ENCODE measurements around the gene KRT80.

The KRT80 gene

GRCh38 chr12:52203079-52203921 is 11.5 kb upstream of the KRT80 start:
- H3K4me3 ChIP-seq (ENCODE audit: insufficient read depth, low read depth, low read length) = no peak overlapping the region
- H3K4me1 ChIP-seq (ENCODE audit: control insufficient read depth, insufficient read depth, low read length) = peaks cover 28% of the 10 kb centered on the region
- WGBS, 2 experiments = 80 to 81% methylated on average over 19 of the region's 19 CpGs
- H3K9me3 ChIP-seq (ENCODE audit: control insufficient read depth, low read length) = no peaks in the 10 kb centered on the region
- no peaks in the 10 kb centered on the region for H3K36me3 ChIP-seq (ENCODE audit: control insufficient read depth, insufficient read depth, low read length)
- no peak overlapping the region for H3K27ac ChIP-seq (ENCODE audit: insufficient read depth, low read depth, low read length, poor library complexity, severe bottlenecking)
- no peaks in the 10 kb centered on the region for H3K27me3 ChIP-seq (ENCODE audit: control insufficient read depth, insufficient read depth, low read length, poor library complexity, severe bottlenecking)

GRCh38 chr12:52202361-52203078 is 10.7 kb upstream of the KRT80 start:
- no peak overlapping the region for H3K4me3 ChIP-seq (ENCODE audit: insufficient read depth, low read depth, low read length)
- H3K4me1 ChIP-seq (ENCODE audit: control insufficient read depth, insufficient read depth, low read length) = peaks cover 29% of the 10 kb centered on the region
- no peaks in the 10 kb centered on the region for H3K9me3 ChIP-seq (ENCODE audit: control insufficient read depth, low read length)
- no peak overlapping the region for H3K27ac ChIP-seq (ENCODE audit: insufficient read depth, low read depth, low read length, poor library complexity, severe bottlenecking)
- WGBS, 2 experiments = 71 to 75% methylated on average over 17 to 18 of the region's 18 CpGs
- H3K27me3 ChIP-seq (ENCODE audit: control insufficient read depth, insufficient read depth, low read length, poor library complexity, severe bottlenecking) = no peaks in the 10 kb centered on the region
- H3K36me3 ChIP-seq (ENCODE audit: control insufficient read depth, insufficient read depth, low read length) = no peaks in the 10 kb centered on the region

DNA sequence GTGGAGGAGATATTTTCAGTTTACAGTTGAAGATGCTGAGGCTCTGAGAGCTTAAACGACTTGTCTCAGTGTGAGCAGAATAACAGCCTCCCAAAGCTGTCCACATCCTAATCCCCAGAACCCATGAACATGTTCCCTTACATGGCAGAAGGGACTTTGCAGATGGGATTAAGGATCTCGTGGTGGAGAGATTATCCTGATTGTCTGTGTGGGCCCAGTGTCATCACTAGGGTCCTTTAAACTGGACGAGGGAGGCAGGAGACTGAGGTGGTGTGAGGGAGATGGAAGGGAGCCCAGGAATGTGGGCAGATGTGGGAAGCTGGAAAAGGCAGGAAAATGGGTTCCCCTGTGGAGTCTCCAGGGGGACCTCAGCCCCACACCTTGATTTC is 9.6 kb upstream of the KRT80 start:
- H3K27ac ChIP-seq (ENCODE audit: insufficient read depth, low read depth, low read length, poor library complexity, severe bottlenecking) = no peak overlapping the region
- H3K4me3 ChIP-seq (ENCODE audit: insufficient read depth, low read depth, low read length) = no peak overlapping the region
- peaks cover 29% of the 10 kb centered on the region for H3K4me1 ChIP-seq (ENCODE audit: control insufficient read depth, insufficient read depth, low read length)
- 64% methylated on average over 3 of the region's 3 CpGs for WGBS, 2 experiments
- H3K36me3 ChIP-seq (ENCODE audit: control insufficient read depth, insufficient read depth, low read length) = no peaks in the 10 kb centered on the region
- no peaks in the 10 kb centered on the region for H3K9me3 ChIP-seq (ENCODE audit: control insufficient read depth, low read length)
- H3K27me3 ChIP-seq (ENCODE audit: control insufficient read depth, insufficient read depth, low read length, poor library complexity, severe bottlenecking) = no peaks in the 10 kb centered on the region

- WGBS, 2 experiments = 79 to 83% methylated on average over 15 of the region's 15 CpGs
- Histone ChIP-seq H3K4me3 (ENCODE audit: insufficient read depth, low read depth, low read length) (no peak overlapping the region), H3K27ac (ENCODE audit: insufficient read depth, low read depth, low read length, poor library complexity, severe bottlenecking) (no peak overlapping the region), H3K4me1 (ENCODE audit: control insufficient read depth, insufficient read depth, low read length) (peaks cover 29% of the 10 kb centered on the region), H3K9me3 (ENCODE audit: control insufficient read depth, low read length) (no peaks in the 10 kb centered on the region), H3K27me3 (ENCODE audit: control insufficient read depth, insufficient read depth, low read length, poor library complexity, severe bottlenecking) (no peaks in the 10 kb centered on the region), H3K36me3 (ENCODE audit: control insufficient read depth, insufficient read depth, low read length) (no peaks in the 10 kb centered on the region)
Measured at GRCh38 chr12:52200781-52201450, 9.1 kb upstream of the KRT80 start.

DNA sequence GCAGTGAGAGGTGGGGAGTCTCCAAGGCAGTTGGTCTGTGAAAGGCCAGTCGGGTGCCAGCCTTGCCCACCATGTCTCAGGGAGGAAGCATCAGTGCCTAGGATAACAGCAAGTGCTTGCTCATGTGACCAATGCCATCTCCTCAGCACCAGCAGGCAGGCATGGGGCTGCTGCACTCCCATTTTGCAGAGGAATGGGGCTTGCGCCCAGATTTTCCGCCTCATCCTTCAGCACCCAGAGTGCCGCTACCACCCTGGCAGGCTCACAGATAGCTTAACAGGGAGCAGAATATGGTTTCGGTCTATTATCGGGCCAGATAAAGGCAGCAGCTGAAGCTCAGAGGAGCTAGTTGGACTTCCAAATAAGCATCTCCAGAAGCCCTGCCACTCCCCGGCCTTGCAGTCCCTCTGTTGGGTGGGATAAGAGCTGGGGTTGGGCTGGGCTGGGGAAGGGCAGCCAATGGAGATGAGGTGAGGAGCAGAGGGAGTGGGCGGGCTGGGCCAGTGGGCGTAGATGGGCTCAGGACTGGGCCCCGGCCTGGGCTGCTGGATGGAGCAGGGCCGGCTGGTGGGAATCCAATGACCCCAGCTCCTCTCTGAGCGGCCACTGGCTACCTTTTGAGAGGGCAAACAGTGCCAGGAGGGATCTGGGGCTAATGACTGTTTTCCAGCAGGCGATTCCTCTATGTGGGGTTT is 8.4 kb upstream of the KRT80 start:
- 77 to 83% methylated on average over 13 of the region's 13 CpGs for WGBS, 2 experiments
- H3K4me3 ChIP-seq (ENCODE audit: insufficient read depth, low read depth, low read length) = no peak overlapping the region
- no peaks in the 10 kb centered on the region for H3K27me3 ChIP-seq (ENCODE audit: control insufficient read depth, insufficient read depth, low read length, poor library complexity, severe bottlenecking)
- no peak overlapping the region for H3K27ac ChIP-seq (ENCODE audit: insufficient read depth, low read depth, low read length, poor library complexity, severe bottlenecking)
- H3K9me3 ChIP-seq (ENCODE audit: control insufficient read depth, low read length) = no peaks in the 10 kb centered on the region
- peaks cover 30% of the 10 kb centered on the region for H3K4me1 ChIP-seq (ENCODE audit: control insufficient read depth, insufficient read depth, low read length)
- H3K36me3 ChIP-seq (ENCODE audit: control insufficient read depth, insufficient read depth, low read length) = no peaks in the 10 kb centered on the region

DNA sequence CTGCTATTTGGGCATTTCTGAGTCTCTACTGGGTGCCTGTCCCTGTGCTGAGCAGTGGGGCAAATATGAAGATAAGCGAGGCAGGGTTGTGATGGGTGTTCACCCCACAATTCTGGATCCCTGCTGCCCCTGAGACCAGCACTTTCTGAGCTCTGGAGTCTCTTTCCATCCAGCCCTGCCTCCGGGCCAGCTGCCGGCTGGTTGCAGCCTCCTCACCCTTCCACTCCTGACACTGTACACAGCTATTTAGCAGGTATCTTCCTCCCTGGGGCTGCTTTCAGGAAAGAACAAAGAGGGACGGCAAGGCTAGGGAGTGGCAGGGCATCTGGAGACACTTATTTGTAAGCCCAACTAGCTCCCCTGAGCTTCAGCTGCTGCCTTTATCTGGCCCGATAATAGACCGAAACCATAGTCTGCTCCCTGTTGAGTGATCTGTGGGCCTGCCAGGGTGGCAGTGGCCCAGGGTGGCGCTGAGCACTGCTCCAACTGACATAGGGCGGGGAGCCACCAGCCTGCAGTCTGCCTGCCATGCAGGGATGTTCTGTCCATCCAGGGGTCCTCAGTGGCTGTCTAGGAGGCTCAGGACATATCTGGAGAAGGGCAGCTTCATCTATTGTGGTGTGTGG is 7.6 kb upstream of the KRT80 start:
- WGBS, 2 experiments = 89% methylated on average over 8 of the region's 8 CpGs
- no peak overlapping the region for H3K27ac ChIP-seq (ENCODE audit: insufficient read depth, low read depth, low read length, poor library complexity, severe bottlenecking)
- H3K4me3 ChIP-seq (ENCODE audit: insufficient read depth, low read depth, low read length) = no peak overlapping the region
- no peaks in the 10 kb centered on the region for H3K9me3 ChIP-seq (ENCODE audit: control insufficient read depth, low read length)
- H3K27me3 ChIP-seq (ENCODE audit: control insufficient read depth, insufficient read depth, low read length, poor library complexity, severe bottlenecking) = no peaks in the 10 kb centered on the region
- peaks cover 37% of the 10 kb centered on the region for H3K4me1 ChIP-seq (ENCODE audit: control insufficient read depth, insufficient read depth, low read length)
- no peaks in the 10 kb centered on the region for H3K36me3 ChIP-seq (ENCODE audit: control insufficient read depth, insufficient read depth, low read length)

GRCh38 chr12:52198454-52199215 is 6.8 kb upstream of the KRT80 start:
- Histone ChIP-seq H3K9me3 (ENCODE audit: control insufficient read depth, low read length) (no peaks in the 10 kb centered on the region), H3K27ac (ENCODE audit: insufficient read depth, low read depth, low read length, poor library complexity, severe bottlenecking) (no peak overlapping the region), H3K27me3 (ENCODE audit: control insufficient read depth, insufficient read depth, low read length, poor library complexity, severe bottlenecking) (no peaks in the 10 kb centered on the region), H3K36me3 (ENCODE audit: control insufficient read depth, insufficient read depth, low read length) (no peaks in the 10 kb centered on the region), H3K4me3 (ENCODE audit: insufficient read depth, low read depth, low read length) (no peak overlapping the region), H3K4me1 (ENCODE audit: control insufficient read depth, insufficient read depth, low read length) (peaks cover 37% of the 10 kb centered on the region)
- 72 to 74% methylated on average over 5 of the region's 5 CpGs for WGBS, 2 experiments

- H3K36me3 ChIP-seq (ENCODE audit: control insufficient read depth, insufficient read depth, low read length) = no peaks in the 10 kb centered on the region
- no peaks in the 10 kb centered on the region for H3K27me3 ChIP-seq (ENCODE audit: control insufficient read depth, insufficient read depth, low read length, poor library complexity, severe bottlenecking)
- H3K9me3 ChIP-seq (ENCODE audit: control insufficient read depth, low read length) = no peaks in the 10 kb centered on the region
- no peak overlapping the region for H3K27ac ChIP-seq (ENCODE audit: insufficient read depth, low read depth, low read length, poor library complexity, severe bottlenecking)
- no peak overlapping the region for H3K4me3 ChIP-seq (ENCODE audit: insufficient read depth, low read depth, low read length)
- peaks cover 37% of the 10 kb centered on the region for H3K4me1 ChIP-seq (ENCODE audit: control insufficient read depth, insufficient read depth, low read length)
- WGBS, 2 experiments = 84% methylated on average over 11 of the region's 11 CpGs
Measured at GRCh38 chr12:52197371-52198231, 5.8 kb upstream of the KRT80 start.
